Activated CD4-positive, alpha-beta T cell treated with anti-CD3 and anti-CD28 coated beads, Interleukin-2, amount 50 U/mL, for 48 hours (primary cell): ENCODE data around the gene GLTPD2.
"Not testable (repeated sequence)": the region's sequence is repeated elsewhere in the genome, so short reads cannot be mapped to it uniquely, and the experiment has no call there.

Experiments
- DNase-seq, 2 experiments: peaks; one replicate each; pipeline ENCODE4 v3.0.0-alpha.2; 2020

The GLTPD2 gene

DNA sequence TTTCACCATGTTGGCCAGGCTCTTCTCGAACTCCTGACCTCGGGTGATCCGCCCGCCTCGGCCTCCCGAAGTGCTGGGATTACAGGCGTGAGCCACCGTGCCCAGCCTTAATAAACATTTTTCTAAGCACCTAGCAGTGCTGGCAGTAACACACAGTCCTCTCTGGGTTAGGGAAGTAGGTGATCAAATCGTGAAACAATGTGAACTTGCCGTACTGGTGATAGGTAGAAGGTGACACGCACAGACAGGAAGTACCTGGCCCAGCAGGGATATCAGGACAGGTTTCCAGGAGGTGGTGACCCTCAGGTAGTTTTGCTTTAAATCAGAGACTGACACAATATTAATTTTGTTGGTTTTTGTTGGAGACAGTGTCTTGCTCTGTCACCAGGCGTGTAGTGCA, 22.7 kb downstream of the GLTPD2 start:
- DNase-seq, result no peak

DNA sequence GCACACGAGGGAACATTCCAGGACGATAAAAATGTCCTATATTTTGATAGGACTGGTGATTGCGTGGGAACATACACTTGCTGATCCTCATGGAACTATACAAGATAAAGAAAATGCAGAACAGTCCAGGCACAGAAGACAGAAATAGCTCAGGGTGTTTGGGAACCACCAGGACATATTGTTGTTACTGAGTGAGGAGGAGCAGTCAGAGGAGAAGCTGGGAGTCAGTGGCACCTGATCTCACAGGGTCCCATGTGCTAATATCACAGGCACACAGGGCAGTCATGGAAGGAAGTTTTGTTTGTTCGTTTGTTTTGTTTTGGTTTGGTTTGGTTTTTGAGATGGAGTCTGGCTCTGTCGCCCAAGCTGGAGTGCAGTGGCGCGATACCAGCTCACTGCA, 23.9 kb downstream of the GLTPD2 start:
- no peak for DNase-seq

DNA sequence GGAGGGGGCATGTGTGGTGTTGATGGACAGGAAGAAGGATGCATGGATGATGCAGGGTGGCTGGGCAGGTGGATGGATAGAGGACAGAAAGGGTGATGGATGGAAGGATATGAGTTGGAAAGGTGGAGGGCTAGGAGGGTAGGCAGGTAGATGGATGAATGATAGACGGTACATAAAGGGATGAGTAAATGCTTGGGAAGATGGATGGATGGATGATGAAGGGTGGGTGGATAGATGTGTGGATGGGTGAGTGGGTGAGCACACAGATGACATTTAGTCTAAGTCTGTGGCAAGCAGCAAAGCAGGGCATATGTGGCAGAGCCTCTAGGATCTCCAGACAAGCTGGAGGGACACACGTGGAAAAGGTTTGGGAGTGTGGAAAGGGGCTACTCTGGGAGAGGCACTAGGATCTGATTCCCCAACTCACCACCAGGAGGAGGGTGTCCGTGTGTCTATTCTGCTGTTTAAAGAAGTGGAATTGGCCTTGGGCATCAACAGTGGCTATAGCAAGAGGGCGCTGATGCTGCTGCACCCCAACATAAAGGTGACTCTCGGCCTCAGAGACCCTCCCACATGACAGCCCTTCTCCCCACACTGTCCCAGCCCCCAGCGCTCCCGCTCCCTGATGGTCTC, 26.4 kb downstream of the GLTPD2 start:
- DNase-seq, result no peak

DNA sequence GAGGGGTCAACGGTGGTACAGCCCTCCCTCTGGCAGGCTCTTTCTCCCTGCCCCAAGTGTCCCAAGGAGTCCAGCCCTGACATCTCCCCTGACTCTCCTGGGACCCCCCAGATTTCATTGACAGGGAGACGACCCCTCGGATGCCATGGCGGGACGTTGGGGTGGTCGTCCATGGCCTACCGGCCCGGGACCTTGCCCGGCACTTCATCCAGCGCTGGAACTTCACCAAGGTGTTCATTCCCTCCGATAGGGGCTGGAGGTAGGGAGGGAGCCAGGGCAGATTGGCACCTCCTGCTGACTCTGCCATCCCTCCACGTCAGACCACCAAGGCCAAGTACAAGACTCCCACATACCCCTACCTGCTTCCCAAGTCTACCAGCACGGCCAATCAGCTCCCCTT, 28.1 kb downstream of the GLTPD2 start:
- no peak for DNase-seq

DNA sequence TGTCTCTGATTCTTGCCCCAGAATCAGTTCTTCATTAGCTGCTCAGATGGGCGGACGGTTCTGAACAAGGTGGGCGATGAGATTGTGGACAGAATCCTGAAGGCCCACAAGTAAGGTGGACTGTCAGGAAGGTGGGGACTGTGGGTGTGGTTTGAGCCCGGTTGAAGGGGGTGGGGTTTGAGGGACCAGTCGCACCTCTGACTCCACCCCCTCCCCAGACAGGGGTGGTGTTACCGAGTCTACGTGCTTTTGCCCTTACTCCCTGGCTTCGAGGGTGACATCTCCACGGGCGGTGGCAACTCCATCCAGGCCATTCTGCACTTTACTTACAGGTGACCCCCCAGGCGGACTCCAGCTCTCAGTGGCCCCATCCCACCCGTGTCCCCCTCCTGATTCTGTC, 29.5 kb downstream of the GLTPD2 start:
- no peak for DNase-seq

DNA sequence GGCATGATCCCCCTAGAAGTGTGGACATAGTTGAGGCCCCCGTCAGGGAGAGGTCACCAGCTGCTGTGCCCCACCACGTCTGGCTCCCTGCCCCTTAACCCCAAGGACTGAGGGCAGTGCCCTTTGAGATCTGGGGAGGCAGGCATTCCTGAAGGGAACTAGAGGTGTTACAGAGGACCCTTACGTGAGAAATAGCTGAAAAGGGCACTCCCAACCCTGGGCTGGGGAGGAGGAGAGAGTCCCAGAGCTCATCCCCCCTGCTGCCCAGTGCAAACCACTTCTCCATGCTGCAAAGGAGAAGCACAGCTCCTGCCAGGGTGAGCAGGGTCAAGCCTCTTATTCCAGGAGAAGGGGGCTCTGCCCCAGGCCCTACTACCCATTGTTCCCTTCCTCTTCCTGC, 34.1 kb downstream of the GLTPD2 start:
- no peak for DNase-seq

DNA sequence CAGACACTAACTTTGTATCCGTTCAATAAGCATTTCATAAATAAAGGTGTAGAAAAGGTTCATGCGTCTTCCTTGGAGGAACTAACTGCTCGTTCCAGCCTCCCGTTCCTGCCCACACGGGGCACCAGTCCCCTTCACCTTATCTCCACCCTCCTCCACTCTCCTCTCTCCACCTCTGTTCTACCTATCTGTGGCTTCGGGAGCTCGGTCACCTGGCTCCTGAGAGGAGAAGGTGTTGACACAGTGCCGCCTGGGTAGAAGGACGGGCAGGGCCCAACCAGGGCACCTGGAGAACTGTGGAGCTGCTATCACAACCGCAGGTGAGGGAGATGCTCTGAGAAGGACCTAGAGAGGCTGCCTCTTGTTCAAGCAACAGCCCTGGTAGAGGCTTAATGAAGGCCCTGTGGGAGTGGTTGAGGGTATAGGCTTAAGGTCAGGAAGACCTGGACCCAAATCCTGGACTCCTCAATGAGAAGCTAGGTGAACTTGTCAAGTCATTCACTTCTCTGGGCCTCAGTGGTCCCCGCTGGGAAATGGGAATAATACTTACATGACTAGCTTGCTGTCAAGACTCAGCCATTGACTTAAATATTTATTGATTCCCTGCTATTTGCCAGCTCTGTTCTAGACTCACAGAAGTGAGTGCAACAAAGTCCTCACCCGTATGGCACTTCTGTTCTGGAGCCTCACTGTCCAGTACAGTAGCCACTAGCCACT, 34.8 kb downstream of the GLTPD2 start:
- no peak for DNase-seq

DNA sequence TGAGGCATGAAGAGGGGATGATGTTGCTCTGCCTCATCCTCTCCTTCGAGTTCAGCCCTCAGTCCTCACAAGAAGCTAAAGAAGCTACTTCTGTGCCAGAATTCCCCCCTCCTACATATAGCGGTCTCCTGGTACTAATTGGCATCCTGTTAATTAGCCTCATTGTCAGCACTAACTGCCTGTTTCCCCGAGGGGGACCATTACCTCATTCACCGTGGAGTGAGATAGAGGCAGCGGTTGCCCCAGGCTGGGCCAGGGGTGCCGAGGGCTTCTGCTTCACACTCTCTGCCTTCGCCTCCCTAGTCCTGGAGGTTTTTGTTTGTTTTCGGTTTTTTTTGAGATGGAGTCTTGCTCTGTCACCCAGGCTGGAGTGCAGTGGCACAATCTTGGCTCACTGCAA, 38.6 kb downstream of the GLTPD2 start:
- DNase-seq, result no peak

DNA sequence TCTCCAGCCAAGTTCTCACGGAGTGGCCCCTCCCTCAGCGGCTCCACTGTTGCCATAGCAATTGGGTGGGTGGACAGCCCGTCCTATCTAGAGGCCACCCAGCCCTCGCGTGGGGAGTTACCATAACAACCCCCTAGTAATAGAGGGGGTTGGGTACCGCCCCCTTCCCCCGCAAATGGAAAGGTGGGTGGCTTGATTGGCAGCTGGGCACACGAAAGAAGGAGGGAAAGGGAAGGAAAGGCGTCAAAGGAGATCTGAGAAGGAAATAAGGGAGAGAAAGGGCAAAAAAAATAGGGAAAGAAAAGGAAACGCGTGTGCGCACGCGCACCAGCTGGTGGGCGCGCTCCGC, 44.0 kb downstream of the GLTPD2 start:
- not testable (repeated sequence) for DNase-seq

DNA sequence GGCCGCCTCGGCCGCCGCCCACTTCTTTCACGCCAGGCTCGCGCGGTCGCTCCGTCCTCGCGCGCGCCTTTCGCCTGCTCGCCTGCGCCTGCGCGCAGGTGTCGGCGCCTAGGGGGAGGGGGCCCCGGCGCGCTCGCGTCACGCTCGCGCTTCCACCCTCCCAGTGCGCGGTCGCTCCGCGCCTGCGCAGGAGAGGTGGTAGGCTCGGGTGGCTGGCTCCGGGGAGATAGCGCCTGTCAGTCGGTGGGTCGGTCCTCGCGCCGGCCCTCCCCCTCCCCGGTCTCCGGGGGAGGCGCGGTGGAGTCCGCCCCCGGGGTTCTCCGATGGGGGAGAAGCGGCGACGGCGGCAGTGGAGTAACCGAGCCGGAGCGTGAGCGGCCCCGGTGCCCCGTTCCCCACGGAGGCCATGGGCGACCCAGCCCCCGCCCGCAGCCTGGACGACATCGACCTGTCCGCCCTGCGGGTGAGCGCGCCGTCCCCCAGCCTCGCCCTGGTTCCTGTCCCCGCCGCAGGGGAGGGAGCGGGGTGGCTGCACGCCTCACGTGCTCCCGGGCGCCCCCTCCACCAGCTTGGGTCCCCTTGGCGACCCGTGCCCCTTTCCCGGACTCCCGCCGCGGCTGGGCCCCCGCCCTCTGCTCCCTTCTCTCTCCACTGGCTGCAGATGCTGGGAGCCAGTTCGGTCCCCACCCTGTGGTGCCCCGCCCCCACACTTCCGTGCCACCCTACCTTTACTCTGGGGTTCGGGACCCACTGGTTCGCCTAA, 44.6 kb downstream of the GLTPD2 start, which contains the start of gene MINK1:
Gene MINK1, plus strand, starts transcription at position 163 of the 763 bp plus-strand sequence. Its CDS starts 244 bp downstream, at position 407.
- DNase-seq, result peak; percentile 82 to 87

DNA sequence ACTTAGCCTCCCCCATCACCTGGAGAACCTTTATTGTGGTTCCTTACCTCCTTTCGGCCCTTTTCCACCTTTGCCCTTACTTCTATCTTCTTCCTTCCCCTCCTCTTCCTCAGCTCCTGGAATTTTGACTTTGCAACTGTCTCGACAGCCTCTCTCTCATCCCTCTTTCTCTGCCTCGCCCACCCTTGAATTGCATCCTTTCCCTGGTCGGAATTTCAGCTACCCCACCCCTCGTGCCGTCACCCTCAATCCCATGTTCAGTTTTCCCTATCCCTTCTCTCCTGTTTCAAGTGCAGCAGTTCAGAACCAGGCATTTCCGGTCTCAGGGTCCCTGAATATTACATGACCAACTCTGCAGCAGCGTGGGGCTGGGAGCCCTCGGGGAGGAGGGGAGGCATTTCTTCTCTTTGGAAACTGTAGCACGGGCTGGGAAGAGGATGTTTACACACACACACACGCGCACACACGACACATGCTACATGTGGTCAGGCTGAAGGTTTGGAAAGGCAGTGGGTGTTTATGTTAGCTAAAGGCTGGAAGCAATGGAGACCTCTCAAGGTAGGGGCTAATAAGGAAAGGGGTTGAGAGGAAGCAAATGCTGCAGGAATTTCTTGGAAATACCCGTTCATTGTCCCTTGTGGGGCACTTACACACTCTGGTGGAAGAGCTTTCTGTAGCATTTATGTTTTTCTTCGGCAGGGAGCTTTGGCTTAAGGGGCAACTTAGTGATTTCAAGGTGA, 45.3 kb downstream of the GLTPD2 start:
- peak; percentile 13 to 21 for DNase-seq

DNA sequence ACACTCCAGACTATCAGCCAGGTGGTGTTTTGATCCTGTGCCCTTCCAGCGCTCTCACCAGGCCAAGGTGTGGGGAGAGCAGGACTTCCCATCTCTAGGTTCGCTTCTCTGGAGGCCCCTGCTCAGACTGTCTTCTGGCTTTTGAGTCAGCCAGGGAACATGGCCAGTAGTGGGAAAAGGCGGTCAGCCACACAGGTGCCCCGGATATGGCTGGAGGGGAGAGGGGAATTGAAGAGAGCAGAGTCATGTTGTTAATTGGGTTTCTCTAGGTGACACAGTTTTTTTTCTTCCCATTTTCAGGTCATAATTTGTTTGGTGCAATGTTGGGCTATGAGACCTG, 45.9 kb downstream of the GLTPD2 start:
- DNase-seq, result no peak

DNA sequence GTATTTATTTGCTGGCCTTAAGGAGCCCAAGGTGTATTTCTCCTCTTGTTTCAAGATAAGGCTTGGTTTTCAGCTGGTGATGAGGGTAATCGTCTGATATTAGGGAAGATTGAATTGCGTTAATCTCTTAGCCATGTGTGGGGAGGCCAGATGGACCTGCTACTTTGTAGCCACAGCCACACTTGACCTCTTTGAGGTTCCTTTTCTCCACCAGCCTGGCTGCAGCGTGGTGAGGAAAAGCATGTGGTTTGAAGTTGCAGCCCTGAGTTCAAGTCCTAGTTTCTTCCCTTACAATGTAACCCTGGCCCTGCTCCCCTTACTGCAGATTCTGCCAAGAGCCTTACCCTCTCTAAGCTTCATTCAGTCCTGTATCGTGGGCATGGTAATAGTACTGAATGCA, 47.5 kb downstream of the GLTPD2 start:
- DNase-seq, result no peak

DNA sequence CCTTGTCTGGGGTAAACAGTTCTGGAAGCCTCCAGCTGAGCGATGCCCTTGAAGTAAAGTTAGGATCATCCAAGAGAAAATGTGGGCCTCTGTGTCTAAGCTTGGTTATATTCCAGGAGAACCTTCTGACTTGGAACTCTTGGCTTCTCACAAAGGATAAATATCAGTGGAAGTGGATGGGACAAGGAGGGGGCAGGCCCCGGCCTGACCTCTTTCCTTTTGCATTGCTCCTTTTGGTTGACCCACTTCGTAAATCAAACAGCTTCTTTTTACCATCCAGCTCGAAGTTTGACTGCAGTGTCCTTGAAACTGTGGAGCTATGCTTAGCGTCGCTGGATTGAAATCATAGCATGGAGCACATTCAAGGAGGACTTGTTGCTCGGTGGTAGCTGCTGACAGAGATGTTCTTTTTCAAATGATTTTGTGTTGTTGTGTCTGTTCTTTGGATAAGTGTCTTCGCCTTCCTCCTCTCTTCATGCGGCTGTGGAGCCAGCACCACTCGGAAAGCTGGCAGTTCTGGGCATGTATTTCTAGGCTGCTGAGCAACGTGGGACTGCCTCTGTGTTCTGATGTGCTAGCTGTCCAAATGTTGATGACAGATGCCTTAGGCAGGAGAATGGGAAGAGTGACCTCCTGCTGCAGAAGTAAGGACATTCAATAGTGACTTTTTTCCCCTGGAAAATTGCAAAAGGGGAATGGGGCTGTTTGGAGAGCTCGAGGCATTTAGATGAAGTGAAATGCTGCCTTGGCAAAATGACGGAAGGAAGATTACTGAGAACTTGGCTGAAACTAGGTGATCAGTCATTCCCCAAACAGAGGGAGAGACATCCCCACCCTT, 48.9 kb downstream of the GLTPD2 start:
- no peak for DNase-seq

DNA sequence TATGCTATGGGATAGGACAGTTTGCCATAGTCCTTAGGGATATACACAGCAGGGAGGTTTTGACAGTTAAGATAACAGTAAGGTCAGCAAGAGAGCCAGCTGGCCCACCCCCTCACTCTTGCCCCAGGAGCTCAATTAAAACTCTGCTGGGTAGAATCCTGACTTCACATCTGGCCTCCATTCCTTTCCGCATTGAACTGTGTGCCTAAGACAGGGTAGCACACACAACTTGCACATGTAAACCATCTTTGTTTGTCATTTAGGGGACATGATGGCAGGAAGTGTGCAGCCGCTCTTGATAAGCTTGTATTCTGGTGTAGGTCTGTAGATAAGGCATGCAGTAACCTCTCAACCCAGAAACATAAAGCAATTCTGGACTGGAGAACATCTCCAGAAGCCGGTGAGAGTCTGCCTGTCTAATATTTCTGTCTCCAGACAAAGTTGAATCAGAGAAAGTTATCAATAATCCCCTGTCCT, 49.6 kb downstream of the GLTPD2 start:
- DNase-seq, result no peak

DNA sequence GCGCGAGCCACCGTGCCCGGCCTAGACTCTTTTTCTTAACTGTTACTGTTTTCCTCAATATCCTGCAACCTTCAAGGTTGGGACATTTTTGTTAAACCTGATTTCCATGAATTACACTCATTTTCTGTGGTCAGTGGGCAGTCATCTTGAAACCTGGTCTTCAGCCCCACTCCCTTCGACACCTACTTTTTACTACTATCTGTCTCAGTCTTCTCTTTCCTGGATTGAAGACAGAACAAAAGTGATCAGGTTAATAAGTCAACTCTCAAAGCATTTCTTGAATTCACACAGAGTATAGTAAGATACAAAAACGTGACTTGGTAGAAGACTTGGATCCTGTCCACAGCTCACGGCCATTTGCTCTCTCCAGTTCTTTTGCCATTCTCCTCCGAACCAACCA, 50.5 kb downstream of the GLTPD2 start:
- DNase-seq, result no peak
